IMR-90 (cell line): ENCODE measurements around the gene TRIM10. TPM values are rescaled to one million over a fixed set of nuclear protein-coding genes. Genes with fewer than 3 reads are reported as not detected.

Source experiments
- ATAC-seq: fragments of 200-7000 bp; cut with Tn5 transposase; 2 replicates; pipeline ENCODE4 v1.9.1; 2020; ENCODE audit warnings: low read depth, mild to moderate bottlenecking, moderate library complexity
- BruUV-seq: library from RNA; stranded (reverse); fragments of 400-500 nt; replicated peaks from 2 replicates; lab custom pipeline; 2021; lab: Mats Ljungman, UMichigan
- CTCF ChIA-PET: fragments of 300-600 bp; formaldehyde crosslinking; extraction: SDS; loops from one replicate; lab custom pipeline; 2021; ENCODE audit warnings: antibody characterized with exemption; lab: Yijun Ruan, JAX
- POLR2A ChIA-PET: fragments of 300-600 bp; sonication (Branson Sonifier 250); formaldehyde crosslinking; loops from one replicate; lab custom pipeline; 2022; ENCODE audit warnings: antibody characterized with exemption; ENCODE audit not compliant: unreplicated experiment; lab: Charles Lee
- DNase-seq: peaks from one replicate; pipeline ENCODE4 v3.0.0; 2013
- H2AFZ ChIP-seq: replicated peaks from 2 replicates; pipeline ENCODE3; 2013; ENCODE audit warnings: low read length, mild to moderate bottlenecking; ENCODE audit not compliant: poor library complexity
- H2AK5ac ChIP-seq: 2 replicates; pipeline ENCODE4 v1.6.1; 2013; ENCODE audit warnings: low read depth, low read length, inconsistent platforms
- H2AK9ac ChIP-seq: replicated peaks from 2 replicates; pipeline ENCODE3; 2013; ENCODE audit warnings: mild to moderate bottlenecking, low read depth, low read length, moderate library complexity; ENCODE audit not compliant: poor library complexity
- H2BK120ac ChIP-seq: 2 replicates; pipeline ENCODE4 v1.6.1; 2013; ENCODE audit warnings: low read depth, low read length, inconsistent platforms
- H2BK15ac ChIP-seq: 3 replicates; pipeline ENCODE4 v1.6.1; 2013; ENCODE audit warnings: low read depth, low read length, inconsistent platforms
- H2BK20ac ChIP-seq: 2 replicates; pipeline ENCODE4 v1.6.1; 2013; ENCODE audit warnings: low read depth, mild to moderate bottlenecking, inconsistent platforms, low read length, moderate library complexity
- H2BK5ac ChIP-seq: 2 replicates; pipeline ENCODE4 v1.6.1; 2013; ENCODE audit warnings: mild to moderate bottlenecking, low read depth, low read length, inconsistent platforms; ENCODE audit not compliant: poor library complexity, severe bottlenecking
- H3K14ac ChIP-seq: replicated peaks from 2 replicates; pipeline ENCODE4 v1.6.1; 2013; ENCODE audit warnings: low read depth, low read length, inconsistent platforms
- H3K18ac ChIP-seq: 2 replicates; pipeline ENCODE4 v1.6.1; 2013; ENCODE audit warnings: low read depth, low read length, control low read depth
- H3K23ac ChIP-seq: 2 replicates; pipeline ENCODE4 v1.6.1; 2013; ENCODE audit warnings: low read depth, low read length, inconsistent platforms
- H3K27ac ChIP-seq: 2 replicates; pipeline ENCODE4 v1.5.1; 2013; ENCODE audit warnings: mild to moderate bottlenecking, control low read depth, low read length; ENCODE audit not compliant: insufficient read depth
- H3K27me3 ChIP-seq: 2 replicates; pipeline ENCODE4 v1.6.1; 2013; ENCODE audit warnings: low read length; ENCODE audit not compliant: control insufficient read depth, insufficient read depth
- H3K36me3 ChIP-seq: 2 replicates; pipeline ENCODE4 v1.6.1; 2013; ENCODE audit warnings: low read length, mixed read lengths; ENCODE audit not compliant: control insufficient read depth, insufficient read depth
- H3K4ac ChIP-seq: 2 replicates; pipeline ENCODE4 v1.6.1; 2013; ENCODE audit warnings: low read depth, low read length, inconsistent platforms
- H3K4me1 ChIP-seq: 2 replicates; pipeline ENCODE4 v1.6.1; 2013; ENCODE audit warnings: low read length, mixed read lengths; ENCODE audit not compliant: control insufficient read depth, insufficient read depth
- H3K4me2 ChIP-seq: 2 replicates; pipeline ENCODE4 v1.6.1; 2013; ENCODE audit warnings: low read depth, mild to moderate bottlenecking, control low read depth, low read length, moderate library complexity
- H3K4me3 ChIP-seq: 2 replicates; pipeline ENCODE4 v1.5.1; 2013; ENCODE audit warnings: low read depth, mild to moderate bottlenecking, control low read depth, low read length, moderate library complexity; ENCODE audit not compliant: insufficient read depth
- H3K56ac ChIP-seq: 2 replicates; pipeline ENCODE4 v1.6.1; 2013; ENCODE audit warnings: low read length, inconsistent platforms; ENCODE audit not compliant: insufficient read depth; ENCODE audit errors: extremely low read depth
- H3K79me1 ChIP-seq, 2 experiments: 2 replicates each; pipeline ENCODE4 v1.6.1; 2013; ENCODE audit warnings: low read length in 2 of 2, inconsistent platforms in 1 of 2, low read depth in 1 of 2
- H3K9ac ChIP-seq: 2 replicates; pipeline ENCODE4 v1.6.1; 2013; ENCODE audit warnings: low read depth, low read length, control low read depth
- H3K9me1 ChIP-seq: 2 replicates; pipeline ENCODE4 v1.6.1; 2013; ENCODE audit warnings: low read length, inconsistent platforms; ENCODE audit not compliant: insufficient read depth
- H3K9me3 ChIP-seq: 2 replicates; pipeline ENCODE4 v1.6.1; 2013; ENCODE audit warnings: low read length; ENCODE audit not compliant: control insufficient read depth, insufficient read depth
- H4K20me1 ChIP-seq: 2 replicates; pipeline ENCODE4 v1.6.1; 2013; ENCODE audit warnings: low read length, inconsistent platforms; ENCODE audit not compliant: insufficient read depth
- H4K5ac ChIP-seq: 2 replicates; pipeline ENCODE4 v1.6.1; 2013; ENCODE audit warnings: mild to moderate bottlenecking, low read depth, low read length, control low read depth
- H4K8ac ChIP-seq, 2 experiments: 2 replicates each; pipeline ENCODE4 v1.6.1; 2013; ENCODE audit warnings: low read depth in 2 of 2, low read length in 2 of 2, control low read depth in 1 of 2, inconsistent platforms in 1 of 2
- H4K91ac ChIP-seq: 2 replicates; pipeline ENCODE4 v1.6.1; 2013; ENCODE audit warnings: low read depth, low read length, inconsistent platforms; ENCODE audit not compliant: insufficient read depth
- BHLHE40 ChIP-seq: fragments of 150-350 bp; IDR thresholded peaks from 2 replicates; pipeline ENCODE4 v1.6.1; 2016; ENCODE audit warnings: mild to moderate bottlenecking, low read depth, low read length
- CEBPB ChIP-seq: IDR thresholded peaks from 2 replicates; pipeline ENCODE4 v1.6.1; 2012; ENCODE audit warnings: low read depth, low read length, improper control_type of control experiment
- CHD1 ChIP-seq: IDR thresholded peaks from 2 replicates; pipeline ENCODE4 v1.6.1; 2012; ENCODE audit warnings: low read depth, low read length, improper control_type of control experiment
- CTCF ChIP-seq: conservative IDR thresholded peaks from 2 replicates; pipeline ENCODE4 v1.5.1; 2012; ENCODE audit warnings: mild to moderate bottlenecking, low read depth, low read length, improper control_type of control experiment
- ELK1 ChIP-seq: fragments of 150-350 bp; IDR thresholded peaks from 2 replicates; pipeline ENCODE4 v1.6.1; 2016; ENCODE audit warnings: low read depth, mild to moderate bottlenecking, low read length, moderate library complexity, borderline replicate concordance
- FOS ChIP-seq: fragments of 150-350 bp; IDR thresholded peaks from 2 replicates; pipeline ENCODE4 v1.6.1; 2016; ENCODE audit warnings: low read depth, low read length
- MAFK ChIP-seq: IDR thresholded peaks from 2 replicates; pipeline ENCODE4 v1.6.1; 2012; ENCODE audit warnings: low read depth, low read length, improper control_type of control experiment
- MAZ ChIP-seq: IDR thresholded peaks from 2 replicates; pipeline ENCODE4 v1.6.1; 2012; ENCODE audit warnings: low read depth, mild to moderate bottlenecking, low read length, improper control_type of control experiment, moderate library complexity, borderline replicate concordance
- MXI1 ChIP-seq: IDR thresholded peaks from 2 replicates; pipeline ENCODE4 v1.6.1; 2012; ENCODE audit warnings: low read depth, mild to moderate bottlenecking, low read length, moderate library complexity, borderline replicate concordance
- NFE2L2 ChIP-seq: fragments of 150-350 bp; IDR thresholded peaks from 2 replicates; pipeline ENCODE4 v1.6.1; 2016; ENCODE audit warnings: low read depth, mild to moderate bottlenecking, low read length
- POLR2A ChIP-seq: IDR thresholded peaks from 2 replicates; pipeline ENCODE4 v1.6.1; 2012; ENCODE audit warnings: mild to moderate bottlenecking, low read depth, low read length
- RAD21 ChIP-seq: IDR thresholded peaks from 2 replicates; pipeline ENCODE4 v1.6.1; 2012; ENCODE audit warnings: low read length, improper control_type of control experiment
- RCOR1 ChIP-seq: IDR thresholded peaks from 2 replicates; pipeline ENCODE4 v1.6.1; 2012; ENCODE audit warnings: mild to moderate bottlenecking, low read length, improper control_type of control experiment; ENCODE audit not compliant: insufficient replicate concordance
- RFX5 ChIP-seq: IDR thresholded peaks from 2 replicates; pipeline ENCODE4 v1.8.0; 2012; ENCODE audit warnings: low read depth, mild to moderate bottlenecking, low read length, moderate library complexity
- SMC3 ChIP-seq: fragments of 150-350 bp; IDR thresholded peaks from 2 replicates; pipeline ENCODE4 v1.6.1; 2016; ENCODE audit warnings: low read depth, mild to moderate bottlenecking, antibody characterized with exemption, low read length, moderate library complexity
- WGBS, 2 experiments: methylation state at CpG; one replicate each; pipeline versions ENCODE4 v1.1.5 to v1.1.7; 2013; ENCODE audit warnings: missing lambda C conversion rate in 2 of 2; ENCODE audit not compliant: insufficient read length in 1 of 2; ENCODE audit errors: extremely low coverage in 2 of 2; 5-methylcytosine and 5-hydroxymethylcytosine counted together
- dilution Hi-C: fragments of 300-500 bp; cut with HindIII; formaldehyde crosslinking; loops from one replicate; pipeline ENCODE4 v1.14.3; 2018; ENCODE audit warnings: low sequenced_read_pairs; ENCODE audit not compliant: unreplicated experiment
- in situ Hi-C: fragments of 300-500 bp; cut with MboI; formaldehyde crosslinking; loops from 3 replicates; pipeline ENCODE4 v1.14.3; 2019; ENCODE audit warnings: low sequenced_read_pairs, inconsistent platforms, mixed read lengths
- intact Hi-C: fragments of 100-400 bp; cut with micrococcal nuclease; formaldehyde crosslinking; loops from 2 replicates; pipeline ENCODE4 v1.10.0; 2022
- polyA plus RNA-seq, 3 experiments: library from polyadenylated mRNA; depleted of rRNA; stranded (reverse); fragments of >200 nt; gene quantifications; 2 replicates each; pipeline ENCODE4 v1.2.3, GENCODE V29; 2012; ENCODE audit warnings: low replicate concordance in 1 of 3
- total RNA-seq: library from RNA; depleted of rRNA; stranded (reverse); fragments of >200 nt; gene quantifications from 2 replicates; pipeline ENCODE4 v1.2.3, GENCODE V29; 2012
- TF ChIP-seq, protein P1 (sequence below): fragments of 150-350 bp; IDR thresholded peaks from 2 replicates; pipeline ENCODE4 v1.6.1; 2017; ENCODE audit warnings: mild to moderate bottlenecking, antibody characterized with exemption, low read length, low read depth

TRIM10 gene
- total and polyA plus RNA-seq, 2 of the 4 experiments (the other 2 are of a cell fraction): not detected

DNA sequence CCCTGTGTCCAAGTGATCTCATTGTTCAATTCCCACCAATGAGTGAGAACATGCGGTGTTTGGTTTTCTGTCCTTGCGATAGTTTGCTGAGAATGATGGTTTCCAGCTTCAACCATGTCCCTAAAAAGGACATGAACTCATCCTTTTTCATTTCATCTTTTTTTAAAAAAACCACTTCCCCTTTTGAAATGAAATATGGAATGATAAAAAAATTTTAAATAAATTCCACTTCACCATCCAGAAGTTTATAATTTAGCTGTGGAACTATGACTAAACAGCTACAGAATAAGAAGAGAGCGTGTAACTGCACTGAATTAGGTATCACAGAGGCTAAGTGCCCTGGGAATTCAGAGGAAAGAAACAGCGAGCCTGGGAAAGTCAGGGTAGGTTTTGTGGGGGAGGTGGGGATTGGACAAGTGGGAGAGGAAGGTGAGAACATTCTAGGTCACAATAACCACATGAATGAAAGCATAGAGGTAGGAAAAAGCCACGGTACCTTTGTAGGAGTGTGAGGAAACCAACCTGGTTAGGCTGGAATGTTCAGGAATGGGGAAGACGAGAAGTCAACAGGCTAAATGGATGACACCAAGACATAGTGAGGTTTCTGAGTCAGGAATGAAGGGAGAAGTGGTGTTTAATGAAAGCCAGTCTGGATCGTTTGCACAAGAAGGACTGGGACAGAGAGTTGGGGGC is 11.0 kb downstream of the TRIM10 start:
- Histone ChIP-seq H3K4me2 (no peak overlapping the region), H3K9me1 (no peaks in the 10 kb centered on the region), H3K36me3 (no peaks in the 10 kb centered on the region), H3K27me3 (peaks cover 34% of the 10 kb centered on the region), H2AK5ac (no peak overlapping the region), H4K8ac (no peak overlapping the region), H2AFZ (no peak overlapping the region), H2BK20ac (no peak overlapping the region), H2BK5ac (no peak overlapping the region), H4K5ac (no peak overlapping the region), H3K79me1 (no peaks in the 10 kb centered on the region), H3K18ac (no peak overlapping the region), H3K4me1 (no peaks in the 10 kb centered on the region), H2BK15ac (no peak overlapping the region), H3K14ac (no peak overlapping the region), H3K4me3 (no peak overlapping the region), H3K56ac (no peak overlapping the region), H3K23ac (no peak overlapping the region), H4K91ac (no peak overlapping the region), H2AK9ac (no peak overlapping the region), H4K20me1 (no peaks in the 10 kb centered on the region), H3K9ac (no peak overlapping the region), H2BK120ac (no peak overlapping the region), H3K9me3 (no peaks in the 10 kb centered on the region), H3K4ac (no peak overlapping the region), H3K27ac (no peak overlapping the region)
- TF ChIP-seq CTCF: no peak
- no peak for TF ChIP-seq MAFK
- no peak for TF ChIP-seq BHLHE40
- no peak for TF ChIP-seq NFE2L2
- TF ChIP-seq, protein P1, sequence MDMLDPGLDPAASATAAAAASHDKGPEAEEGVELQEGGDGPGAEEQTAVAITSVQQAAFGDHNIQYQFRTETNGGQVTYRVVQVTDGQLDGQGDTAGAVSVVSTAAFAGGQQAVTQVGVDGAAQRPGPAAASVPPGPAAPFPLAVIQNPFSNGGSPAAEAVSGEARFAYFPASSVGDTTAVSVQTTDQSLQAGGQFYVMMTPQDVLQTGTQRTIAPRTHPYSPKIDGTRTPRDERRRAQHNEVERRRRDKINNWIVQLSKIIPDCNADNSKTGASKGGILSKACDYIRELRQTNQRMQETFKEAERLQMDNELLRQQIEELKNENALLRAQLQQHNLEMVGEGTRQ: no peak
- TF ChIP-seq MAZ: no peak
- TF ChIP-seq RAD21: no peak
- no peak for TF ChIP-seq POLR2A
- no peak for TF ChIP-seq CHD1
- no peak for TF ChIP-seq MXI1
- TF ChIP-seq SMC3: no peak
- TF ChIP-seq RFX5: no peak
- no peak for TF ChIP-seq RCOR1
- no peak for TF ChIP-seq CEBPB
- TF ChIP-seq FOS: no peak
- no peak for TF ChIP-seq ELK1
- no peak for DNase-seq
- 27% methylated on average over 3 of the region's 7 CpGs; no CpG with 5 or more reads in 1 of the 2 experiments for WGBS, 2 experiments
- CTCF ChIA-PET: no interaction called here
- ATAC-seq: no peak
- no TSS peak for BruUV-seq
- in situ Hi-C loops: no loop called here
- dilution Hi-C loops: no loop called here
- intact Hi-C loops: no loop called here
- POLR2A ChIA-PET: no interaction called here
